ENCODE data around the gene CTSW. TPM values are rescaled to one million over a fixed set of nuclear protein-coding genes. Genes with fewer than 3 reads are reported as not detected.

Gene CTSW
- total RNA-seq, 1 donor from 2014 or later = not detected

DNA sequence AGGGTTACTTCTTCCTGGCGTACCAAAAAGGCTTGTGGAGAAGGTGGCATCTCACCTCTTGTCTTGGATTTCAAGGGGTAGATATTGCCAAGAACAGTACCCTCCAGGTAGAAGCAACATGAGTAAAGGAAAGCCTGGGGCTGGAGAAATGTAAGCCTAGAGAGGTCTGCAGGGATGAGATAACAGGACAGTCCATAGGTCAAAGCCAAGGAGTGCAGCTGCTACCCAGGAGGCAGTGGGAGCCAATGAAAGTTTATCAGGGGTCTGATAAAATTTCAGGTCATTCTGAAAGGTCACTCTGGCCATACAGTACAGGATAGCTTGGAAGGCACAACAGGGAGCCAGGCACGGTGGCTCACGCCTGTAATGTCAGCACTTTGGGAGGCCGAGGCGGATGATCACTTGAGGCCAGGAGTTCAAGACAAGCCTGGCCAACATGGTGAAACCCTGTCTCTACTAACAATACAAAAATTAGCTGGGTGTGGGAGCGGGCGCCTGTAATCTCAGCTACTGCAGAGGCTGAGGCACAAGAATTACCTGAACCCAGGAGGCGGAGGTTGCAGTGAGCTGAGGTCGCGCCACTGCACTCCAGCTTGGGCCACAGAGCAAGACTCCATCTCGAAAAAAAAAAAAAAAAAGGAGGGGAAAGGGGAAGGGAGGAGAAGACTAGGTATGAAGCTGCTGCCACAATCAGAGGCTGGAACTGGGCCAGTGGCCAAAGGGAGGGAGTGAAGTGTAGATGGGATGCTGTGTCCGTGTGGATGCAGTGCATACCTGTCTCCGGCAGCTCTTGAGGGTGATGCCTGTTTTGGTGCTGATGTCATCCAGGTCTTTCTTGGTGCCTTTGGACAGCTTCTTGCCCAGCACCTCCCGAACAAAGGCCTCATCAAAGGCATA, 7.4 kb downstream of the CTSW start:
- Mint-ChIP-seq H3K27me3 (ENCODE audit: unreplicated experiment) (peaks cover 18% of the 10 kb centered on the region), H3K27ac (ENCODE audit: unreplicated experiment) (peak overlapping the region; percentile 98), H3K36me3 (ENCODE audit: unreplicated experiment) (no peaks in the 10 kb centered on the region), H3K4me1 (ENCODE audit: low read depth, unreplicated experiment) (peaks cover 27% of the 10 kb centered on the region), H3K9me3 (ENCODE audit: unreplicated experiment) (peaks cover 26% of the 10 kb centered on the region), H3K4me3 (ENCODE audit: unreplicated experiment) (peak overlapping the region; percentile 97)
- no peak for DNase-seq
- TF ChIP-seq, protein P1, sequence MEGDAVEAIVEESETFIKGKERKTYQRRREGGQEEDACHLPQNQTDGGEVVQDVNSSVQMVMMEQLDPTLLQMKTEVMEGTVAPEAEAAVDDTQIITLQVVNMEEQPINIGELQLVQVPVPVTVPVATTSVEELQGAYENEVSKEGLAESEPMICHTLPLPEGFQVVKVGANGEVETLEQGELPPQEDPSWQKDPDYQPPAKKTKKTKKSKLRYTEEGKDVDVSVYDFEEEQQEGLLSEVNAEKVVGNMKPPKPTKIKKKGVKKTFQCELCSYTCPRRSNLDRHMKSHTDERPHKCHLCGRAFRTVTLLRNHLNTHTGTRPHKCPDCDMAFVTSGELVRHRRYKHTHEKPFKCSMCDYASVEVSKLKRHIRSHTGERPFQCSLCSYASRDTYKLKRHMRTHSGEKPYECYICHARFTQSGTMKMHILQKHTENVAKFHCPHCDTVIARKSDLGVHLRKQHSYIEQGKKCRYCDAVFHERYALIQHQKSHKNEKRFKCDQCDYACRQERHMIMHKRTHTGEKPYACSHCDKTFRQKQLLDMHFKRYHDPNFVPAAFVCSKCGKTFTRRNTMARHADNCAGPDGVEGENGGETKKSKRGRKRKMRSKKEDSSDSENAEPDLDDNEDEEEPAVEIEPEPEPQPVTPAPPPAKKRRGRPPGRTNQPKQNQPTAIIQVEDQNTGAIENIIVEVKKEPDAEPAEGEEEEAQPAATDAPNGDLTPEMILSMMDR (IDR thresholded peaks at IDR 0.05; ENCODE audit: partially characterized antibody, unreplicated experiment) = no peak

DNA sequence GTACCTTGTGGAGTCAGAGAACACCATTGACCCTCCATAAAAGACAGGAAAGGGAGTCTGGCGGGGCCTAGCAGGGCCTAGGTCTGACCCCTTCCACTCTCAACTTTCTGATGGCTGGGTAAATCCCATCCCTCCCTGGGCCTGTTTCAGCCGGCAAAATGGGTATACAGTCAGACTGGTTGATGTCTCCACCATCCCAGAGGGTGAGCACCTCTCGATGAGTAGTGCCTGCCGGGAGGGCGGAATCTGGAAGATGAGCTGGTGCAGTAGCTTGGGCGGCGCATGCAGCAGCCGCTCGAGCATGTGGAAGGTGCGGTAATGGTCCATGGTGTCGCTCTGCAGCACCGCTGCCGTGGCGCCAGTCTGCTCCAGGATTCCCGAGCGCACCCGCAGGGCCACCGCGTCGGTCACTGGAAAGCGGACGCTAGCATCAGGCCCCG, 8.1 kb downstream of the CTSW start:
- Mint-ChIP-seq H3K4me1 (ENCODE audit: low read depth, unreplicated experiment) (peaks cover 33% of the 10 kb centered on the region), H3K9me3 (ENCODE audit: unreplicated experiment) (peaks cover 27% of the 10 kb centered on the region), H3K27ac (ENCODE audit: unreplicated experiment) (peak overlapping the region; percentile 98), H3K36me3 (ENCODE audit: unreplicated experiment) (no peaks in the 10 kb centered on the region), H3K4me3 (ENCODE audit: unreplicated experiment) (peak overlapping the region; percentile 97), H3K27me3 (ENCODE audit: unreplicated experiment) (peaks cover 18% of the 10 kb centered on the region)
- TF ChIP-seq, protein P1 (IDR thresholded peaks at IDR 0.05; ENCODE audit: partially characterized antibody, unreplicated experiment) = no peak
- no peak for DNase-seq

DNA sequence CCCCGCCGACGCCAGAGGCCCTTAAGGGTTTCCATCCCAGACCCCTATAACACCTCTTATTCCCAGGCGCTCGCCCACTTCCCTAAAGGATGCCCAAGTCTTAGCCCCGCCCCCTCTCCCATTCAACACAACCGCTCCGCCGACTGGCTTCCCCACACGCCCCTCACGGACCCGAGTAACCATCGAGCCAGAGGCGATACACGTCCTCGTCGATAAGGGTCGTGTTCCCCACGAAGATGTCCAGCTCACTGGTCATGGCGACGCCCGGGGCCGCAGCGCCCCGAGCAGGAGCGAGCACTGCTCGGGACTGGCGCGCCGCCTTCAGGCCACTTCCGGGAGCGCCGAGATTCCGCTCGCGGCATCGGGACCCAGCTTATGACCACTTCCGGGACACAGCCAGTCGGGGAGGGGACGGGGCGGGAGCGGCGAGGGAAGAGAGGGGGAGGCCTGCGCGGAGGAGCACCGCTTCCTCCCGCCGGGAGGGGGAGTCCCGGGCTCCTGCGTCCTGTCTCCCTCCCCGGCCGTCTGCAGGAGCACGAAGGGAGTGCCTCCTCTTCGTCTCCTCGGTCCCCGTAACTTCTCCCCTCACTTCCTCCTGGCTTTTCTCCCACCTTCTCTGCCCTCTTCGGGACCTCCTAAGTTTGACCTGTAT, 8.7 kb downstream of the CTSW start, which contains the start of gene FIBP:
TSS of gene FIBP (minus strand) at position 309 of the 652 bp plus-strand sequence. CDS start at position 256, 53 bp downstream.
- peak within 1 kb of the TSS; percentile 97 for H3K4me3 Mint-ChIP-seq (ENCODE audit: unreplicated experiment)
- H3K4me1 Mint-ChIP-seq (ENCODE audit: low read depth, unreplicated experiment) = peaks cover 34% of the 10 kb centered on the region
- peaks cover 27% of the 10 kb centered on the region for H3K9me3 Mint-ChIP-seq (ENCODE audit: unreplicated experiment)

DNA sequence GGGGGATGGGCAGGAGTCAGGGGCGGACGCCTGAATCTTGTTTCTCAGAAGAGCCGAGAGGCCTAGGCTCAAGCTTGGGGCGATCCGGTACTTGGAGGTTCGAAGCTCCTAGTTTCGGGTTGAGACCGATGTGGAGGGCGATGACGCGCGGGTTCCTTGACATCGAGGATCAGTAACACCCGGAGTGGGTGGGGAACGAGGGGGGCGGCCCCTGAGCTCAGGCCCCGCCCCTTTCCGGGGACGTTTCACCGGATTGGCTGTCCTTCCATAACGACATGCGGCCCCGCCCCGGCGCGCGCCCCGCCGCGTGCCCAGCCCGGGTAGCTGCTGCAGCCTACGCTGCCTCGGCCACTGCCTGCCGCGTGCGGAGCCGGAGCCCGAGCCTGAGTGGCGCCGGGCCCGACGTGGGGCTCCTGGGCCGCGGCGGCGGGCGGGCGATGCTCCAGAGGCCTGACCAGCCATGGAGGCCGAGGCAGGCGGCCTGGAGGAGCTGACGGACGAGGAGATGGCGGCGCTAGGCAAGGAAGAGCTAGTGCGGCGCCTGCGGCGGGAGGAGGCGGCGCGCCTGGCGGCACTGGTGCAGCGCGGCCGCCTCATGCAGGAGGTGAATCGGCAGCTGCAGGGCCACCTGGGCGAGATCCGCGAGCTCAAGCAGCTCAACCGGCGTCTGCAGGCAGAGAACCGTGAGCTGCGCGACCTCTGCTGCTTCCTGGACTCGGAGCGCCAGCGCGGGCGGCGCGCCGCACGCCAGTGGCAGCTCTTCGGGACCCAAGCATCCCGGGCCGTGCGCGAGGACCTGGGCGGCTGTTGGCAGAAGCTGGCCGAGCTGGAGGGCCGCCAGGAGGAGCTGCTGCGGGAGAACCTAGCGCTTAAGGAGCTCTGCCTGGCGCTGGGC, 10.9 kb downstream of the CTSW start, which contains the start of gene CCDC85B:
TSS of gene CCDC85B (plus strand) at position 350 of the 895 bp plus-strand sequence. CDS start at position 461, 111 bp downstream.
- H3K4me3 Mint-ChIP-seq (ENCODE audit: unreplicated experiment) = peak within 1 kb of the TSS; percentile 97
- peaks cover 18% of the 10 kb centered on the region for H3K27me3 Mint-ChIP-seq (ENCODE audit: unreplicated experiment)
- H3K36me3 Mint-ChIP-seq (ENCODE audit: unreplicated experiment) = no peaks in the 10 kb centered on the region
- peak within 1 kb of the TSS; percentile 84 for H3K27ac Mint-ChIP-seq (ENCODE audit: unreplicated experiment)
- peaks cover 25% of the 10 kb centered on the region for H3K9me3 Mint-ChIP-seq (ENCODE audit: unreplicated experiment)
- H3K4me1 Mint-ChIP-seq (ENCODE audit: low read depth, unreplicated experiment) = peaks cover 29% of the 10 kb centered on the region
- TF ChIP-seq, protein P1 (IDR thresholded peaks at IDR 0.05; ENCODE audit: partially characterized antibody, unreplicated experiment) = peak; percentile 24
- DNase-seq = peak; percentile 97

More for the DNA sequence above, 8.7 kb downstream of the CTSW start, which contains the start of gene FIBP:
- peak within 1 kb of the TSS; percentile 98 for H3K27ac Mint-ChIP-seq (ENCODE audit: unreplicated experiment)
- TF ChIP-seq, protein P1 (IDR thresholded peaks at IDR 0.05; ENCODE audit: partially characterized antibody, unreplicated experiment) = peak; percentile 92
- H3K36me3 Mint-ChIP-seq (ENCODE audit: unreplicated experiment) = no peaks in the 10 kb centered on the region
- H3K27me3 Mint-ChIP-seq (ENCODE audit: unreplicated experiment) = peaks cover 18% of the 10 kb centered on the region
- peak; percentile 99 for DNase-seq

All from glutamatergic neuron (in vitro differentiated cells).